ENCODE data around the gene RAB36. TPM values are rescaled to one million over a fixed set of nuclear protein-coding genes. Genes with fewer than 3 reads are reported as not detected.

Gene RAB36
- total RNA-seq, 1 experiment from 2014 or later, result 1.8 TPM

GRCh38 chr22:23125512-23126103, 19.7 kb upstream of the RAB36 start:
- POLR2A ChIA-PET, result no interaction called here

More at GRCh38 chr22:23125512-23126103, 19.7 kb upstream of the RAB36 start:
- H3K27ac Mint-ChIP-seq, result no peak overlapping the region
- TF ChIP-seq HMGXB4 (CRISPR knock-in tag; IDR thresholded peaks at IDR 0.05), result no peak
- TF ChIP-seq, protein P1, sequence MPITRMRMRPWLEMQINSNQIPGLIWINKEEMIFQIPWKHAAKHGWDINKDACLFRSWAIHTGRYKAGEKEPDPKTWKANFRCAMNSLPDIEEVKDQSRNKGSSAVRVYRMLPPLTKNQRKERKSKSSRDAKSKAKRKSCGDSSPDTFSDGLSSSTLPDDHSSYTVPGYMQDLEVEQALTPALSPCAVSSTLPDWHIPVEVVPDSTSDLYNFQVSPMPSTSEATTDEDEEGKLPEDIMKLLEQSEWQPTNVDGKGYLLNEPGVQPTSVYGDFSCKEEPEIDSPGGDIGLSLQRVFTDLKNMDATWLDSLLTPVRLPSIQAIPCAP (CRISPR knock-in tag; IDR thresholded peaks at IDR 0.05), result no peak
- no peak for TF ChIP-seq RELA (CRISPR knock-in tag; IDR thresholded peaks at IDR 0.05; ENCODE audit: borderline replicate concordance)
- TF ChIP-seq USF2 (CRISPR knock-in tag; IDR thresholded peaks at IDR 0.05), result no peak
- TF ChIP-seq TP53 (CRISPR knock-in tag; IDR thresholded peaks at IDR 0.05), result no peak
- no peak for TF ChIP-seq ETV6 (CRISPR knock-in tag; IDR thresholded peaks at IDR 0.05)
- TF ChIP-seq CREM (CRISPR knock-in tag; IDR thresholded peaks at IDR 0.05), result no peak
- no peak for TF ChIP-seq IRF2 (CRISPR knock-in tag; IDR thresholded peaks at IDR 0.05; ENCODE audit: borderline replicate concordance, low read depth)
- no peak for TF ChIP-seq PREB (CRISPR knock-in tag; IDR thresholded peaks at IDR 0.05; ENCODE audit: borderline replicate concordance)
- no peak for TF ChIP-seq ZNF263 (CRISPR knock-in tag; IDR thresholded peaks at IDR 0.05; ENCODE audit: low read depth)
- no peak for TF ChIP-seq RORB (CRISPR knock-in tag; IDR thresholded peaks at IDR 0.05)
- no peak for TF ChIP-seq NR3C1 (CRISPR knock-in tag; conservative IDR thresholded peaks at IDR 0.05; ENCODE audit: low read depth)
- no peak for TF ChIP-seq E2F4 (CRISPR knock-in tag; IDR thresholded peaks at IDR 0.05; ENCODE audit: borderline replicate concordance, low read depth)
- TF ChIP-seq, protein P2, sequence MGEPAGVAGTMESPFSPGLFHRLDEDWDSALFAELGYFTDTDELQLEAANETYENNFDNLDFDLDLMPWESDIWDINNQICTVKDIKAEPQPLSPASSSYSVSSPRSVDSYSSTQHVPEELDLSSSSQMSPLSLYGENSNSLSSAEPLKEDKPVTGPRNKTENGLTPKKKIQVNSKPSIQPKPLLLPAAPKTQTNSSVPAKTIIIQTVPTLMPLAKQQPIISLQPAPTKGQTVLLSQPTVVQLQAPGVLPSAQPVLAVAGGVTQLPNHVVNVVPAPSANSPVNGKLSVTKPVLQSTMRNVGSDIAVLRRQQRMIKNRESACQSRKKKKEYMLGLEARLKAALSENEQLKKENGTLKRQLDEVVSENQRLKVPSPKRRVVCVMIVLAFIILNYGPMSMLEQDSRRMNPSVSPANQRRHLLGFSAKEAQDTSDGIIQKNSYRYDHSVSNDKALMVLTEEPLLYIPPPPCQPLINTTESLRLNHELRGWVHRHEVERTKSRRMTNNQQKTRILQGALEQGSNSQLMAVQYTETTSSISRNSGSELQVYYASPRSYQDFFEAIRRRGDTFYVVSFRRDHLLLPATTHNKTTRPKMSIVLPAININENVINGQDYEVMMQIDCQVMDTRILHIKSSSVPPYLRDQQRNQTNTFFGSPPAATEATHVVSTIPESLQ (CRISPR knock-in tag; IDR thresholded peaks at IDR 0.05), result no peak
- TF ChIP-seq, protein P3, sequence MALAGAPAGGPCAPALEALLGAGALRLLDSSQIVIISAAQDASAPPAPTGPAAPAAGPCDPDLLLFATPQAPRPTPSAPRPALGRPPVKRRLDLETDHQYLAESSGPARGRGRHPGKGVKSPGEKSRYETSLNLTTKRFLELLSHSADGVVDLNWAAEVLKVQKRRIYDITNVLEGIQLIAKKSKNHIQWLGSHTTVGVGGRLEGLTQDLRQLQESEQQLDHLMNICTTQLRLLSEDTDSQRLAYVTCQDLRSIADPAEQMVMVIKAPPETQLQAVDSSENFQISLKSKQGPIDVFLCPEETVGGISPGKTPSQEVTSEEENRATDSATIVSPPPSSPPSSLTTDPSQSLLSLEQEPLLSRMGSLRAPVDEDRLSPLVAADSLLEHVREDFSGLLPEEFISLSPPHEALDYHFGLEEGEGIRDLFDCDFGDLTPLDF (CRISPR knock-in tag; IDR thresholded peaks at IDR 0.05), result no peak
- H3K27me3 Mint-ChIP-seq (ENCODE audit: low read depth), result peaks cover 13% of the 10 kb centered on the region
- CTCF ChIA-PET, result interaction anchor here (0.8 to 4.3 kb wide), 5 partner anchors 156 to 171 kb away, joined by 3 to 258 read pairs (median 5); no protein-coding TSS in a partner anchor
- H3K9me3 Mint-ChIP-seq, result no peaks in the 10 kb centered on the region
- no peak overlapping the region for H3K4me3 Mint-ChIP-seq
- DNase-seq (ENCODE audit: low spot score) (no peak), ATAC-seq (no peak)
- peaks cover 5% of the 10 kb centered on the region; the same call in 1 of the 2 replicates for H3K4me1 Mint-ChIP-seq
- no peaks in the 10 kb centered on the region for H3K36me3 Mint-ChIP-seq
